Astrocyte (in vitro differentiated cells and primary cell): ENCODE data around the gene GPR137. TPM values are rescaled to one million over a fixed set of nuclear protein-coding genes. Genes with fewer than 3 reads are reported as not detected.

Experiments used
- DNase-seq: peaks from one replicate; pipeline ENCODE4 v3.0.0-alpha.2; 2010; ENCODE audit warnings: low read depth
- FAIRE-seq: peaks from 2 replicates; lab custom pipeline; 2011; peaks lifted over from hg19 to GRCh38; lab: Jason Lieb, UNC
- H2AFZ ChIP-seq: 2 replicates; pipeline ENCODE4 v1.6.0; 2012; ENCODE audit warnings: low read depth, low read length, inconsistent platforms
- H3K27ac ChIP-seq: 2 replicates; pipeline ENCODE4 v1.5.1; 2011; ENCODE audit warnings: low read depth, low read length, inconsistent platforms
- H3K27me3 ChIP-seq: 2 replicates; pipeline ENCODE4 v1.6.0; 2011; ENCODE audit warnings: low read length, inconsistent platforms; ENCODE audit not compliant: insufficient read depth
- H3K36me3 ChIP-seq: 2 replicates; pipeline ENCODE4 v1.5.1; 2011; ENCODE audit warnings: low read length, inconsistent platforms; ENCODE audit not compliant: insufficient read depth
- H3K4me1 ChIP-seq: 2 replicates; pipeline ENCODE4 v1.5.1; 2011; ENCODE audit warnings: low read length, inconsistent platforms; ENCODE audit not compliant: insufficient read depth
- H3K4me2 ChIP-seq: 2 replicates; pipeline ENCODE4 v1.6.0; 2012; ENCODE audit warnings: low read length, inconsistent platforms
- H3K4me3 ChIP-seq: 2 replicates; pipeline ENCODE4 v1.5.1; 2011; ENCODE audit warnings: low read depth, mild to moderate bottlenecking, low read length, inconsistent platforms; ENCODE audit not compliant: insufficient read depth
- H3K79me2 ChIP-seq: 2 replicates; pipeline ENCODE4 v1.6.0; 2012; ENCODE audit warnings: mild to moderate bottlenecking, low read length, inconsistent platforms; ENCODE audit not compliant: insufficient read depth
- H3K9ac ChIP-seq: 2 replicates; pipeline ENCODE4 v1.6.0; 2012; ENCODE audit warnings: mild to moderate bottlenecking, low read length, inconsistent platforms
- H3K9me3 ChIP-seq: 2 replicates; pipeline ENCODE4 v1.5.1; 2012; ENCODE audit warnings: low read depth, mild to moderate bottlenecking, low read length, inconsistent platforms; ENCODE audit not compliant: insufficient read depth
- H4K20me1 ChIP-seq: 2 replicates; pipeline ENCODE4 v1.6.0; 2012; ENCODE audit warnings: low read length, inconsistent platforms; ENCODE audit not compliant: insufficient read depth
- H3K27ac Mint-ChIP-seq: one replicate; pipeline ENCODE4 v1.8.0; 2021; ENCODE audit warnings: mild to moderate bottlenecking, mixed read lengths; ENCODE audit not compliant: unreplicated experiment
- H3K27me3 Mint-ChIP-seq: one replicate; pipeline ENCODE4 v1.8.0; 2021; ENCODE audit warnings: low read depth, mixed read lengths; ENCODE audit not compliant: unreplicated experiment
- H3K36me3 Mint-ChIP-seq: one replicate; pipeline ENCODE4 v1.8.0; 2021; ENCODE audit warnings: low read depth, mixed read lengths; ENCODE audit not compliant: unreplicated experiment
- H3K4me1 Mint-ChIP-seq: one replicate; pipeline ENCODE4 v1.8.0; 2021; ENCODE audit warnings: low read depth, mixed read lengths; ENCODE audit not compliant: unreplicated experiment
- H3K4me3 Mint-ChIP-seq: one replicate; pipeline ENCODE4 v1.8.0; 2021; ENCODE audit warnings: mild to moderate bottlenecking, moderate library complexity, mixed read lengths; ENCODE audit not compliant: unreplicated experiment
- H3K9me3 Mint-ChIP-seq: one replicate; pipeline ENCODE4 v1.8.0; 2021; ENCODE audit warnings: mild to moderate bottlenecking, mixed read lengths; ENCODE audit not compliant: unreplicated experiment
- EZH2 ChIP-seq: IDR thresholded peaks from 2 replicates; pipeline ENCODE4 v1.6.1; 2012; ENCODE audit warnings: mild to moderate bottlenecking, low read length, inconsistent platforms; ENCODE audit not compliant: insufficient read depth
- total RNA-seq: library from RNA; stranded (reverse); gene quantifications from 2 replicates; pipeline ENCODE4 v1.2.1, GENCODE V29; 2021
- TF ChIP-seq, protein P1 (sequence below): IDR thresholded peaks from 2 replicates; pipeline ENCODE4 v1.5.1; 2011; ENCODE audit warnings: low read depth, mild to moderate bottlenecking, inconsistent platforms, low read length, moderate library complexity; ENCODE audit not compliant: insufficient read depth

GPR137 gene
- total RNA-seq, 1 donor from 2014 or later, result 46.8 TPM

DNA sequence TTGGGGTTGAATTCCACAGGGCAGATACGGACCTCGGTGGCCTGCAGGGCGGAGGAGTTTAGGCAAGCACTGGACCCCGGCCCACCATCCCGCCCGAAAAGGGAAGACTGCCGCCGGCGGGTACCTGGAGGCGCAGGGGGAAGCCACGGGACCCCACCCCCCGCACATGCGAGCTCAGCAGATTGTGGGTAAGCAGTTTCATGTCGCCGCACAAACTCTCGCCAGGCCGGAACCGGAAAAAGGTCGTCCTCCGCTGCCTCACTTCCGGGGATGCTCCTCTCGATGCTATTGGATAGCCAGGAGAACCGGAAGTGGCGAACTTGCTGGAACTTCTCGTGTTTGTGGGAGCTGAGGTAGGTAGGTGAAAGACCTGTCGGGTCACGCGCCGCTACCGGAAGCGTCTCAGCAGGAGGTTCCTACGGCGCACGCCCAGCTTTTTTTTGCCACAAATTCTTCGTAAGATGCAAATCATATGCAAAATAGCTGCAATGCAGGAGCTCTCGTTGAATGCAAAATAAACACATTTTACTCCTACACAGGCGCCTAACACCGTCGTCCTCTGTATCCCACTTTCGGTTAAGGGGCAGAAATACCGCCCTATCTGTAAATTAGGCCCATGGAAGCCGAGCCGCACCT lies 31.8 kb downstream of the GPR137 start, which contains the start of gene TRMT112:
Gene TRMT112, minus strand, starts transcription at position 235 of the 636 bp plus-strand sequence. Its CDS starts 33 bp downstream, at position 202.
- TF ChIP-seq, protein P1, sequence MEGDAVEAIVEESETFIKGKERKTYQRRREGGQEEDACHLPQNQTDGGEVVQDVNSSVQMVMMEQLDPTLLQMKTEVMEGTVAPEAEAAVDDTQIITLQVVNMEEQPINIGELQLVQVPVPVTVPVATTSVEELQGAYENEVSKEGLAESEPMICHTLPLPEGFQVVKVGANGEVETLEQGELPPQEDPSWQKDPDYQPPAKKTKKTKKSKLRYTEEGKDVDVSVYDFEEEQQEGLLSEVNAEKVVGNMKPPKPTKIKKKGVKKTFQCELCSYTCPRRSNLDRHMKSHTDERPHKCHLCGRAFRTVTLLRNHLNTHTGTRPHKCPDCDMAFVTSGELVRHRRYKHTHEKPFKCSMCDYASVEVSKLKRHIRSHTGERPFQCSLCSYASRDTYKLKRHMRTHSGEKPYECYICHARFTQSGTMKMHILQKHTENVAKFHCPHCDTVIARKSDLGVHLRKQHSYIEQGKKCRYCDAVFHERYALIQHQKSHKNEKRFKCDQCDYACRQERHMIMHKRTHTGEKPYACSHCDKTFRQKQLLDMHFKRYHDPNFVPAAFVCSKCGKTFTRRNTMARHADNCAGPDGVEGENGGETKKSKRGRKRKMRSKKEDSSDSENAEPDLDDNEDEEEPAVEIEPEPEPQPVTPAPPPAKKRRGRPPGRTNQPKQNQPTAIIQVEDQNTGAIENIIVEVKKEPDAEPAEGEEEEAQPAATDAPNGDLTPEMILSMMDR, result no peak
- no peak for TF ChIP-seq EZH2
- peak within 1 kb of the TSS; percentile 99 for H3K4me2 ChIP-seq
- H3K27me3 ChIP-seq, result no peaks in the 10 kb centered on the region
- H3K27me3 Mint-ChIP-seq, result no peaks in the 10 kb centered on the region
- H3K9ac ChIP-seq, result peak within 1 kb of the TSS; percentile 91
- DNase-seq, result peak; percentile 98
- peak within 1 kb of the TSS; percentile 94 for H3K27ac ChIP-seq
- peaks cover 7% of the 10 kb centered on the region for H3K4me1 ChIP-seq
- H3K36me3 Mint-ChIP-seq, result peaks cover 24% of the 10 kb centered on the region
- peak within 1 kb of the TSS; percentile 82 for H2AFZ ChIP-seq
- H3K4me3 Mint-ChIP-seq, result peak within 1 kb of the TSS; percentile 96
- H3K27ac Mint-ChIP-seq, result peak within 1 kb of the TSS; percentile 95
- H3K4me3 ChIP-seq, result peak within 1 kb of the TSS; percentile 84
- H3K9me3 ChIP-seq, result no peaks in the 10 kb centered on the region
- H3K79me2 ChIP-seq, result peaks cover 28% of the 10 kb centered on the region
- peaks cover 20% of the 10 kb centered on the region for H3K4me1 Mint-ChIP-seq
- H3K36me3 ChIP-seq, result peaks cover 3% of the 10 kb centered on the region
- FAIRE-seq, result peak; percentile 98
- H3K9me3 Mint-ChIP-seq, result no peaks in the 10 kb centered on the region
- H4K20me1 ChIP-seq, result peaks cover 23% of the 10 kb centered on the region

DNA sequence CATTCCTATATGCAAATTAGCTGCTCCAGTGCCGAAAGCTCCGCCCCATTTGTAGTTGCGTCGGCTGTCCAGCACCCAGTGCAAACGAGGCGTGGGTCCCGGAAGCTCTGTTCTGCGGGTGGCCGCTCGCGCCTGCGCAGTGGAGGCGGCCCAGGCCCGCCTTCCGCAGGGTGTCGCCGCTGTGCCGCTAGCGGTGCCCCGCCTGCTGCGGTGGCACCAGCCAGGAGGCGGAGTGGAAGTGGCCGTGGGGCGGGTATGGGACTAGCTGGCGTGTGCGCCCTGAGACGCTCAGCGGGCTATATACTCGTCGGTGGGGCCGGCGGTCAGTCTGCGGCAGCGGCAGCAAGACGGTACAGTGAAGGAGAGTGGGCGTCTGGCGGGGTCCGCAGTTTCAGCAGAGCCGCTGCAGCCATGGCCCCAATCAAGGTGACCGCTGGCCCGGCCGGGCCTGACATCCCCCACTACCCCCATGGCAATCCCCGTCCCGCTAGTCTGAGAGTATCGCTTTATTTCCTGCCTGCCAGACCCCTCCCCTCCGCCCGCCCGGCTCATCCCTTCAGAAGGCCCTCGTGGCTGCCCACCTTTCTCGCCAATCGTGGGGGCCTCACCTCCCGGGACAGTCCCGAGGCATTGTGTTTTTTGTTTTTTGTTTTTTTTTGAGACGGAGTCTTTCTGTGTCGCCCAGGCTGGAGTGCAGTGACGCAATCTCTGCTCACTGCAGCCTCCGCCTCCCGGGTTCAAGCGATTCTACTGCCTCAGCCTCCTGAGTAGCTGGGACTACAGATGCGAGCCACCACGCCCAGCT lies 32.5 kb downstream of the GPR137 start, which contains the start of gene PRDX5:
Gene PRDX5, plus strand, starts transcription at position 161 of the 805 bp plus-strand sequence. Its CDS starts 95 bp downstream, at position 256.
- peak within 1 kb of the TSS; percentile 91 for H3K9ac ChIP-seq
- peak within 1 kb of the TSS; percentile 94 for H3K27ac ChIP-seq
- H3K27me3 ChIP-seq, result no peaks in the 10 kb centered on the region
- Mint-ChIP-seq H3K27ac (peak within 1 kb of the TSS; percentile 95), H3K4me1 (peaks cover 23% of the 10 kb centered on the region), H3K9me3 (no peaks in the 10 kb centered on the region), H3K36me3 (peaks cover 22% of the 10 kb centered on the region), H3K4me3 (peak within 1 kb of the TSS; percentile 96), H3K27me3 (no peaks in the 10 kb centered on the region)
- peak within 1 kb of the TSS; percentile 82 for H2AFZ ChIP-seq
- no peaks in the 10 kb centered on the region for H3K9me3 ChIP-seq
- peaks cover 3% of the 10 kb centered on the region for H3K36me3 ChIP-seq
- H4K20me1 ChIP-seq, result peaks cover 28% of the 10 kb centered on the region
- peak within 1 kb of the TSS; percentile 84 for H3K4me3 ChIP-seq
- no peak for TF ChIP-seq EZH2
- no peak for FAIRE-seq
- H3K79me2 ChIP-seq, result peaks cover 28% of the 10 kb centered on the region
- peak; percentile 87 for DNase-seq
- H3K4me1 ChIP-seq, result peaks cover 7% of the 10 kb centered on the region
- peak within 1 kb of the TSS; percentile 99 for H3K4me2 ChIP-seq
